SK-N-SH (cell line): ENCODE data around the gene GFRA3. TPM values are rescaled to one million over a fixed set of nuclear protein-coding genes. Genes with fewer than 3 reads are reported as not detected.

Experiments
- CTCF ChIA-PET: fragments of 300-600, 350-600 bp; formaldehyde crosslinking; extraction: SDS; loops from one replicate; lab custom pipeline; 2021; lab: Yijun Ruan, JAX
- POLR2A ChIA-PET: fragments of 350-600 bp; sonication (Branson Sonifier 250); formaldehyde crosslinking; extraction: SDS; loops from one replicate; lab custom pipeline; 2020; ENCODE audit warnings: antibody characterized with exemption, inconsistent platforms; lab: Yijun Ruan, JAX
- DNase-seq: peaks from one replicate; pipeline ENCODE4 v3.0.0; 2012
- H2AFZ ChIP-seq: fragments of 200-600 bp; sonication (generic); 2 replicates; pipeline ENCODE4 v1.8.1; 2016; ENCODE audit warnings: antibody characterized with exemption, mild to moderate bottlenecking, low read depth
- H3F3A ChIP-seq: fragments of 200-600 bp; sonication (generic); replicated peaks from 2 replicates; pipeline ENCODE3; 2016; ENCODE audit warnings: antibody characterized with exemption, mild to moderate bottlenecking; ENCODE audit not compliant: insufficient read depth
- H3K27ac ChIP-seq, 2 experiments: fragments of 200-500 bp in 1 of 2; fragments of 200-600 bp in 1 of 2; sonication (Bioruptor generic) in 1 of 2; sonication (generic), shearing (Covaris generic) in 1 of 2; 2 replicates each; pipeline versions ENCODE4 v1.5.1 to v1.6.1; 2014 to 2016; ENCODE audit warnings: low read depth in 2 of 2, inconsistent platforms in 1 of 2, low read length in 1 of 2, mild to moderate bottlenecking in 1 of 2, mixed read lengths in 1 of 2
- H3K27me3 ChIP-seq: fragments of 200-600 bp; sonication (generic), shearing (Covaris generic); 2 replicates; pipeline ENCODE4 v1.6.1; 2016; ENCODE audit warnings: mixed run types; ENCODE audit not compliant: insufficient read depth
- H3K36me3 ChIP-seq, 2 experiments: fragments of 200-500 bp in 1 of 2; fragments of 200-600 bp in 1 of 2; sonication (Bioruptor generic) in 1 of 2; sonication (generic) in 1 of 2; replicated peaks in 1 of 2; 2 replicates each; pipeline versions ENCODE3 to v1.5.1; 2014 to 2016; ENCODE audit warnings: low read length in 1 of 2, mild to moderate bottlenecking in 1 of 2; ENCODE audit not compliant: insufficient read depth in 2 of 2, control insufficient read depth in 1 of 2
- H3K4me1 ChIP-seq, 2 experiments: fragments of 200-500 bp in 1 of 2; fragments of 200-600 bp in 1 of 2; sonication (Bioruptor generic) in 1 of 2; sonication (generic), shearing (Covaris generic) in 1 of 2; 2 replicates each; pipeline versions ENCODE4 v1.5.1 to v1.6.1; 2014 to 2016; ENCODE audit warnings: low read depth in 1 of 2, low read length in 1 of 2, mixed run types in 1 of 2; ENCODE audit not compliant: insufficient read depth in 2 of 2, control insufficient read depth in 1 of 2
- H3K4me2 ChIP-seq: fragments of 200-600 bp; sonication (generic), shearing (Covaris generic); 2 replicates; pipeline ENCODE4 v1.6.1; 2017; ENCODE audit warnings: mixed run types
- H3K4me3 ChIP-seq, 2 experiments: fragments of 200-500 bp in 1 of 2; fragments of 200-600 bp in 1 of 2; sonication (Bioruptor generic) in 1 of 2; sonication (generic), shearing (Covaris generic) in 1 of 2; 2 replicates each; pipeline versions ENCODE4 v1.5.1 to v1.8.1; 2014 to 2016; ENCODE audit warnings: low read depth in 2 of 2, inconsistent platforms in 1 of 2, low read length in 1 of 2, mild to moderate bottlenecking in 1 of 2, mixed read lengths in 1 of 2, moderate library complexity in 1 of 2
- H3K79me2 ChIP-seq: fragments of 200-600 bp; sonication (generic); 2 replicates; pipeline ENCODE4 v1.8.1; 2017; ENCODE audit warnings: mild to moderate bottlenecking; ENCODE audit not compliant: insufficient read depth
- H3K9ac ChIP-seq: fragments of 200-600 bp; sonication (generic); 2 replicates; pipeline ENCODE4 v1.6.1; 2017; ENCODE audit warnings: mixed run types
- H3K9me2 ChIP-seq: fragments of 200-600 bp; sonication (generic); 2 replicates; pipeline ENCODE4 v1.6.1; 2017; ENCODE audit warnings: mixed run types
- H3K9me3 ChIP-seq: fragments of 200-600 bp; sonication (generic); 2 replicates; pipeline ENCODE4 v1.6.1; 2017; ENCODE audit warnings: mixed run types, mild to moderate bottlenecking, moderate library complexity
- H4K20me1 ChIP-seq: fragments of 200-600 bp; sonication (generic); 2 replicates; pipeline ENCODE4 v1.6.1; 2017; ENCODE audit warnings: mild to moderate bottlenecking, mixed run types; ENCODE audit not compliant: insufficient read depth
- CHD2 ChIP-seq: fragments of 150-350 bp; IDR thresholded peaks from 2 replicates; pipeline ENCODE4 v1.6.1; 2018; ENCODE audit warnings: low read length; ENCODE audit not compliant: partially characterized antibody
- EP300 ChIP-seq, 2 experiments: IDR thresholded peaks; 2 replicates each; pipeline versions ENCODE4 v1.4.0 to v1.6.1; 2012; ENCODE audit warnings: borderline replicate concordance in 1 of 2, low read depth in 1 of 2, low read length in 1 of 2
- FOSL2 ChIP-seq: IDR thresholded peaks from 2 replicates; pipeline ENCODE4 v1.4.0; 2012; ENCODE audit warnings: low read depth, mild to moderate bottlenecking, moderate library complexity, borderline replicate concordance
- PBX3 ChIP-seq: IDR thresholded peaks from 2 replicates; pipeline ENCODE4; 2012
- RAD21 ChIP-seq: IDR thresholded peaks from 2 replicates; pipeline ENCODE4 v1.6.1; 2012; ENCODE audit warnings: mild to moderate bottlenecking, low read length
- RCOR1 ChIP-seq: fragments of 150-350 bp; IDR thresholded peaks from 2 replicates; pipeline ENCODE4 v1.6.1; 2017; ENCODE audit warnings: antibody characterized with exemption, low read length
- RXRA ChIP-seq: IDR thresholded peaks from 2 replicates; pipeline ENCODE4 v1.4.0; 2012; ENCODE audit warnings: low read depth, mild to moderate bottlenecking, borderline replicate concordance
- TAF1 ChIP-seq: IDR thresholded peaks from 2 replicates; pipeline ENCODE4 v1.6.1; 2012; ENCODE audit warnings: low read depth, mild to moderate bottlenecking, low read length, moderate library complexity, borderline replicate concordance
- TEAD4 ChIP-seq: IDR thresholded peaks from 2 replicates; pipeline ENCODE4 v1.4.0; 2012; ENCODE audit warnings: mild to moderate bottlenecking, borderline replicate concordance; ENCODE audit not compliant: insufficient read depth
- USF2 ChIP-seq: fragments of 150-350 bp; IDR thresholded peaks from 2 replicates; pipeline ENCODE4 v1.6.1; 2017; ENCODE audit warnings: antibody characterized with exemption, low read length, low read depth, borderline replicate concordance
- ZBTB33 ChIP-seq: IDR thresholded peaks from 2 replicates; pipeline ENCODE4 v1.4.0; 2012; ENCODE audit warnings: low read depth, borderline replicate concordance
- WGBS: methylation state at CpG from one replicate; pipeline ENCODE4 v1.1.6; 2017; ENCODE audit warnings: low lambda C conversion rate; 5-methylcytosine and 5-hydroxymethylcytosine counted together
- polyA plus RNA-seq, 3 experiments: library from polyadenylated mRNA; depleted of rRNA; stranded (reverse); fragments of >200 nt; gene quantifications; 2 replicates each; pipeline ENCODE4 v1.2.3, GENCODE V29; 2012
- TF ChIP-seq, protein P1 (sequence below): fragments of 200-600 bp; sonication (generic); IDR thresholded peaks from 2 replicates; pipeline ENCODE4 v1.6.1; 2017; ENCODE audit warnings: antibody characterized with exemption, mild to moderate bottlenecking, moderate library complexity

Gene GFRA3
- polyA plus RNA-seq, 1 of the 3 experiments (the other 2 are of a cell fraction): 0.15 TPM

DNA sequence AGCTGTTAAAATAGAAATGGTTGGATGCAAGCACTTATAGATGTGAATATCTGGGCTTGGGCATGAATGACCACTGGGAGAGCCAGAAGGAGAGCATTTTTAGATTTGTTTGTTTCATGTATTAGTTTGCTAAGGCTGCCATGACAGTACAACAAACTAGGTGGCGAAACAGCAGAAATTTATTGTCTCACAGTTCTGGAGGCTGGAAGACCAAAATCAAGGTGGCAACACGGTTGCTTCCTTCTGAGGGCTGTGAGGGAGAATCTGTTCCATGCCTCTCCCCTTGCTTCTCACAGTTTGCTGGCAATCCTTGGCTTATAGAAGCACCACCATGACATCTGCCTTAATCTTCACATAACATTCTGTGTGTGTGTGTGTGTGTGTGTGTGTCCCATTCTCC is 41.1 kb downstream of the GFRA3 start:
- TF ChIP-seq TEAD4 (no peak), CHD2 (no peak), RCOR1 (no peak), RAD21 (no peak), TAF1 (no peak), ZBTB33 (no peak), USF2 (no peak), FOSL2 (no peak), RXRA (no peak), EP300 (IDR thresholded peaks at IDR 0.05; ENCODE audit: borderline replicate concordance in 1 of 2, low read depth in 1 of 2, low read length in 1 of 2) (no peak), PBX3 (no peak)
- TF ChIP-seq, protein P1, sequence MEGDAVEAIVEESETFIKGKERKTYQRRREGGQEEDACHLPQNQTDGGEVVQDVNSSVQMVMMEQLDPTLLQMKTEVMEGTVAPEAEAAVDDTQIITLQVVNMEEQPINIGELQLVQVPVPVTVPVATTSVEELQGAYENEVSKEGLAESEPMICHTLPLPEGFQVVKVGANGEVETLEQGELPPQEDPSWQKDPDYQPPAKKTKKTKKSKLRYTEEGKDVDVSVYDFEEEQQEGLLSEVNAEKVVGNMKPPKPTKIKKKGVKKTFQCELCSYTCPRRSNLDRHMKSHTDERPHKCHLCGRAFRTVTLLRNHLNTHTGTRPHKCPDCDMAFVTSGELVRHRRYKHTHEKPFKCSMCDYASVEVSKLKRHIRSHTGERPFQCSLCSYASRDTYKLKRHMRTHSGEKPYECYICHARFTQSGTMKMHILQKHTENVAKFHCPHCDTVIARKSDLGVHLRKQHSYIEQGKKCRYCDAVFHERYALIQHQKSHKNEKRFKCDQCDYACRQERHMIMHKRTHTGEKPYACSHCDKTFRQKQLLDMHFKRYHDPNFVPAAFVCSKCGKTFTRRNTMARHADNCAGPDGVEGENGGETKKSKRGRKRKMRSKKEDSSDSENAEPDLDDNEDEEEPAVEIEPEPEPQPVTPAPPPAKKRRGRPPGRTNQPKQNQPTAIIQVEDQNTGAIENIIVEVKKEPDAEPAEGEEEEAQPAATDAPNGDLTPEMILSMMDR: no peak
- no peaks in the 10 kb centered on the region for H3K79me2 ChIP-seq
- no peaks in the 10 kb centered on the region for H3K36me3 ChIP-seq
- no peaks in the 10 kb centered on the region for H3K9me2 ChIP-seq
- H2AFZ ChIP-seq: no peak overlapping the region
- H3K4me3 ChIP-seq: no peak overlapping the region
- H3K4me1 ChIP-seq: peaks cover 0 to 9% of the 10 kb centered on the region in 2 experiments; a peak in 1 of 4 replicates
- no peak overlapping the region for H3K27ac ChIP-seq
- ChIA-PET CTCF (interaction anchor here (0.8 to 3.6 kb wide), 2 partner anchors 10 to 42 kb away, joined by 7 to 10 read pairs; partner anchors contain the start of gene GFRA3), POLR2A (no interaction called here)
- no peaks in the 10 kb centered on the region for H3K27me3 ChIP-seq
- no peak overlapping the region for H3K9ac ChIP-seq
- H3F3A ChIP-seq: peaks cover 12% of the 10 kb centered on the region
- H3K4me2 ChIP-seq: no peak overlapping the region
- 64% methylated on average over 2 of the region's 2 CpGs for WGBS
- no peaks in the 10 kb centered on the region for H3K9me3 ChIP-seq
- no peak for DNase-seq
- no peaks in the 10 kb centered on the region for H4K20me1 ChIP-seq
